ENCODE measurements around the gene GRM1.

GRCh38 chr6:146472918-146473317, 444.1 kb downstream of the GRM1 start:
- TF ChIP-seq CTCF (IDR thresholded peaks at IDR 0.05; ENCODE audit: low read length) (no peak), EZH2 (IDR thresholded peaks at IDR 0.05; ENCODE audit: borderline replicate concordance, low read length) (no peak)
